ENCODE results near the gene PSME3. TPM values are rescaled to one million over a fixed set of nuclear protein-coding genes. Genes with fewer than 3 reads are reported as not detected.
"Not testable (repeated sequence)": the region's sequence is repeated elsewhere in the genome, so short reads cannot be mapped to it uniquely, and the experiment has no call there.

Gene PSME3
- total RNA-seq, 1 donor from 2014 or later: 128 TPM

DNA sequence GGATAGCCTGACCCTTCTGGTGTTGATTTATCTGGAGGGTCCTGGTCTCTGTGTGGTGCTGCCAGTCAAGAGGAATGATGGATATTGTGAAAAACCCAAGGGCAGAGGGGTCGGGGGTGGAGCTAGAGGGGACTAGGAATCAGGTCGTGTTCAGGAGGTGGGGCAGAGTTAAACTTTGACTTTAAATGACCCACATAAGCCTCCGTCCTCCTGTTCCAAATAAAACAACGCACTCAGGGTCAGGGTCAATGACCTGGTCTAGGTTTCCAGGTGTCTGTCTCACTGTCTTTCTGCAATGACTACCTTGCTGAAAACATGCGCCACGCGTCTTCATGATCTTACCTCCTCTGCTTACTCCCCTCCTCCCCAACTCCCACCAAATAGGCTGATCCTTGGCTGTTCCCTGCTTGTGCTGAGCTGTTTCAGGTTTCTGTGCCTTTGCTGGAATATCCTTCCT lies 32.5 kb downstream of the PSME3 start:
- TF ChIP-seq, protein P1, sequence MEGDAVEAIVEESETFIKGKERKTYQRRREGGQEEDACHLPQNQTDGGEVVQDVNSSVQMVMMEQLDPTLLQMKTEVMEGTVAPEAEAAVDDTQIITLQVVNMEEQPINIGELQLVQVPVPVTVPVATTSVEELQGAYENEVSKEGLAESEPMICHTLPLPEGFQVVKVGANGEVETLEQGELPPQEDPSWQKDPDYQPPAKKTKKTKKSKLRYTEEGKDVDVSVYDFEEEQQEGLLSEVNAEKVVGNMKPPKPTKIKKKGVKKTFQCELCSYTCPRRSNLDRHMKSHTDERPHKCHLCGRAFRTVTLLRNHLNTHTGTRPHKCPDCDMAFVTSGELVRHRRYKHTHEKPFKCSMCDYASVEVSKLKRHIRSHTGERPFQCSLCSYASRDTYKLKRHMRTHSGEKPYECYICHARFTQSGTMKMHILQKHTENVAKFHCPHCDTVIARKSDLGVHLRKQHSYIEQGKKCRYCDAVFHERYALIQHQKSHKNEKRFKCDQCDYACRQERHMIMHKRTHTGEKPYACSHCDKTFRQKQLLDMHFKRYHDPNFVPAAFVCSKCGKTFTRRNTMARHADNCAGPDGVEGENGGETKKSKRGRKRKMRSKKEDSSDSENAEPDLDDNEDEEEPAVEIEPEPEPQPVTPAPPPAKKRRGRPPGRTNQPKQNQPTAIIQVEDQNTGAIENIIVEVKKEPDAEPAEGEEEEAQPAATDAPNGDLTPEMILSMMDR (IDR thresholded peaks at IDR 0.05; ENCODE audit: unreplicated experiment): no peak
- Mint-ChIP-seq H3K4me1 (ENCODE audit: unreplicated experiment) (no peaks in the 10 kb centered on the region), H3K36me3 (ENCODE audit: low read depth, unreplicated experiment) (peaks cover 9% of the 10 kb centered on the region), H3K27ac (ENCODE audit: unreplicated experiment) (no peak overlapping the region), H3K27me3 (ENCODE audit: unreplicated experiment) (peaks cover 2% of the 10 kb centered on the region), H3K9me3 (ENCODE audit: unreplicated experiment) (no peaks in the 10 kb centered on the region), H3K4me3 (ENCODE audit: unreplicated experiment) (no peak overlapping the region)
- DNase-seq (ENCODE audit: low spot score): no peak

DNA sequence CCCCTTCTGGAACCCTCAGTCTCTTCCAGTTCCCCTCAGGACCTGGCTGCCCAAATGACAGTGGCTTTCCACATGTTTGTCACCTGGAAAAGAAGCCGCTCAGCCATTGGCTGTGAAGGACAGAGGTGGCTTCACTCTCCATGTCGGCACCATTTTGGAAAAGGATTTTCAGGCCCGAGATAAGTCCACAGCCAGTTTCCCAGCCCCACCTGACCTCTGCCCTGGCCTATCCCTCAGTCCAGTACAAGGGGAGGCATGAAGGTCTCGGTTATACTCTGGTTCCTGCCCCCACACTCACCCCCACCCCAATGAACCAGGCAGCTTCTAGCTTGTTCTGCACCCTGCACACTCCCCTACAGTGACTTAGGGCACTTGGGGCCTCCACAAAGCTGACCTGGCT lies 33.0 kb downstream of the PSME3 start:
- peaks cover 9% of the 10 kb centered on the region for H3K36me3 Mint-ChIP-seq (ENCODE audit: low read depth, unreplicated experiment)
- TF ChIP-seq, protein P1 (IDR thresholded peaks at IDR 0.05; ENCODE audit: unreplicated experiment): no peak
- H3K27ac Mint-ChIP-seq (ENCODE audit: unreplicated experiment): no peak overlapping the region

DNA sequence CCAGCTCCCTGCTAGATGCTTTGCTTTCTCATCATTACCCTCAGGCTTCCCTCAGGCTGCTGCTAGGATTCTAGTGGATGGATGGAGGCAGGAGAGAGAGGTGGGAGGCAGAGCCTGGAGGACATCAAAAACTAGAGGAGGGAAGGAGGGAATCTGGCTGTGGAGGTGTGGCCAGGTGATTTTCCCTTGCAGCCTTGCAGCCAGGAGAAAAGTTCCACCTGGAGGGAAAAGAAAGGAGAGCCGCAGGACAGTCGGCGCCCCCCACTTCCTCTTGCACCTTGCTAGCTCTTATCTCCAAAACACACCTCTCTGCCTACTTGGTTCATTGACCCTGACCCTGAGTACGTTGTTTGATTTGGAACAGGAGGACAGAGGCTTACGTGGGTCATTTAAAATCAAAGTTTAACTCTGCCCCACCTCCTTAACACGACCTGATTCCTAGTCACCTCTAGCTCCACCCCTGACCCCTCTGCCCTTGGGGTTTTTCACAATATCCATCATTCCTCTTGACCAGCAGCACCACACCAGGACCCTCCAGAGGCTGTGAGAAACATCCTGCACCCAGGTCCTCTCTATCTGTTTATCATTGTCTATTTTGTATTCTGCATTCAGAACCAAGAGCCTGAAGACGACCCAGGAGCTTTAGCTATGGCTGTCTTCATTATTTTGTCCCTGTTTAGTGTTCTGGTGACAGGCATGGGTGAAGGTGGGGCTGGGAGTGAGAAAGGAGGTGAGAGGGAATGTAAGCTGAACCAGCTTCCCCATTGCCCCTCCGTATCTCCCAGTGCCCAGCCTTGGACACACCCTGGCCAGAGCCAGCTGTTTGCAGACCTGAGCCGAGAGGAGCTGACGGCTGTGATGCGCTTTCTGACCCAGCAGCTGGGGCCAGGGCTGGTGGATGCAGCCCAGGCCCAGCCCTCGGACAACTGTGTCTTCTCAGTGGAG lies 33.7 kb downstream of the PSME3 start:
- no peak overlapping the region for H3K27ac Mint-ChIP-seq (ENCODE audit: unreplicated experiment)
- no peak for DNase-seq (ENCODE audit: low spot score)
- H3K4me1 Mint-ChIP-seq (ENCODE audit: unreplicated experiment): no peaks in the 10 kb centered on the region

More for the DNA sequence above, 33.0 kb downstream of the PSME3 start:
- H3K4me3 Mint-ChIP-seq (ENCODE audit: unreplicated experiment): no peak overlapping the region
- no peaks in the 10 kb centered on the region for H3K4me1 Mint-ChIP-seq (ENCODE audit: unreplicated experiment)
- peaks cover 2% of the 10 kb centered on the region for H3K27me3 Mint-ChIP-seq (ENCODE audit: unreplicated experiment)
- H3K9me3 Mint-ChIP-seq (ENCODE audit: unreplicated experiment): no peaks in the 10 kb centered on the region
- DNase-seq (ENCODE audit: low spot score): no peak

DNA sequence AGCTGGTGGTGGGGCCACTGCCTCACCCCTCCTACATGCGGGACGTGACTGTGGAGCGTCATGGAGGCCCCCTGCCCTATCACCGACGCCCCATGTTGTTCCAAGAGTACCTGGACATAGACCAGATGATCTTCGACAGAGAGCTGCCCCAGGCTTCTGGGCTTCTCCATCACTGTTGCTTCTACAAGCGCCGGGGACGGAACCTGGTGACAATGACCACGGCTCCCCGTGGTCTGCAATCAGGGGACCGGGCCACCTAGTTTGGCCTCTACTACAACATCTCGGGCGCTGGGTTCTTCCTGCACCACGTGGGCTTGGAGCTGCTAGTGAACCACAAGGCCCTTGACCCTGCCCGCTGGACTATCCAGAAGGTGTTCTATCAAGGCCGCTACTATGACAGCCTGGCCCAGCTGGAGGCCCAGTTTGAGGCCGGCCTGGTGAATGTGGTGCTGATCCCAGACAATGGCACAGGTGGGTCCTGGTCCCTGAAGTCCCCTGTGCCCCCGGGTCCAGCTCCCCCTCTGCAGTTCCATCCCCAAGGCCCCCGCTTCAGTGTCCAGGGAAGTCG lies 34.6 kb downstream of the PSME3 start:
- H3K9me3 Mint-ChIP-seq (ENCODE audit: unreplicated experiment); DNase-seq (ENCODE audit: low spot score); H3K4me1 Mint-ChIP-seq (ENCODE audit: unreplicated experiment); H3K4me3 Mint-ChIP-seq (ENCODE audit: unreplicated experiment); H3K27ac Mint-ChIP-seq (ENCODE audit: unreplicated experiment); H3K27me3 Mint-ChIP-seq (ENCODE audit: unreplicated experiment): not testable (repeated sequence)
- peaks cover 15% of the 10 kb centered on the region for H3K36me3 Mint-ChIP-seq (ENCODE audit: low read depth, unreplicated experiment)

More for the DNA sequence above, 33.7 kb downstream of the PSME3 start:
- Mint-ChIP-seq H3K9me3 (ENCODE audit: unreplicated experiment) (peaks cover 4% of the 10 kb centered on the region), H3K4me3 (ENCODE audit: unreplicated experiment) (no peak overlapping the region), H3K27me3 (ENCODE audit: unreplicated experiment) (peaks cover 2% of the 10 kb centered on the region), H3K36me3 (ENCODE audit: low read depth, unreplicated experiment) (peaks cover 15% of the 10 kb centered on the region)
- TF ChIP-seq, protein P1 (IDR thresholded peaks at IDR 0.05; ENCODE audit: unreplicated experiment): no peak

DNA sequence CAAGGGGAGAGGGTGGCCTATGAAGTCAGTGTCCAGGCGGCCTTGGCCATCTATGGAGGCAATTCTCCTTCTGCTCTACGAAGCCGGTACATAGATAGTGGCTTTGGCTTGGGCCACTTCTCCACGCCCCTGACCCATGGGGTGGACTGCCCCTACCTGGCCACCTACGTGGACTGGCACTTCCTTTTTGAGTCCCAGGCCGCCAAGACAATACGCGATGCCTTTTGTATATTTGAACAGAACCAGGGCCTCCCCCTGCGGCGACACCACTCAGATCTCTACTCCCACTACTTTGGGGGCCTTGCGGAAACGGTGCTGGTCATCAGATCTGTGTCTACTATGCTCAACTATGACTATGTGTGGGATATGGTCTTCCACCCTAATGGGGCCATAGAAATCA lies 35.1 kb downstream of the PSME3 start:
- no peaks in the 10 kb centered on the region for H3K4me1 Mint-ChIP-seq (ENCODE audit: unreplicated experiment)
- H3K9me3 Mint-ChIP-seq (ENCODE audit: unreplicated experiment): peaks cover 4% of the 10 kb centered on the region
- no peak overlapping the region for H3K27ac Mint-ChIP-seq (ENCODE audit: unreplicated experiment)
- H3K4me3 Mint-ChIP-seq (ENCODE audit: unreplicated experiment): no peak overlapping the region
- peaks cover 15% of the 10 kb centered on the region for H3K36me3 Mint-ChIP-seq (ENCODE audit: low read depth, unreplicated experiment)
- DNase-seq (ENCODE audit: low spot score): no peak
- TF ChIP-seq, protein P1 (IDR thresholded peaks at IDR 0.05; ENCODE audit: unreplicated experiment): no peak
- H3K27me3 Mint-ChIP-seq (ENCODE audit: unreplicated experiment): peaks cover 2% of the 10 kb centered on the region
